Lung (tissue), 12 donors: Measurements from ENCODE around the gene MAPK12. TPM values are rescaled to one million over a fixed set of nuclear protein-coding genes. Genes with fewer than 3 reads are reported as not detected.

Experiments
- ATAC-seq: fragments of 200-7000 bp; cut with Tn5 transposase; one replicate; pipeline ENCODE4 v1.9.1; 2020; ENCODE audit warnings: moderate number of reproducible peaks; ENCODE audit not compliant: insufficient read depth, low FRiP score
- DNase-seq, 3 donors: peaks; one replicate each; pipeline ENCODE4 v3.0.0-alpha.2; 2013 to 2017
- H3K27ac ChIP-seq, 2 donors: one replicate each; pipeline ENCODE4 v1.5.1; 2013; ENCODE audit warnings: mild to moderate bottlenecking in 2 of 2, moderate library complexity in 2 of 2, control low read depth in 1 of 2, inconsistent platforms in 1 of 2, low read depth in 1 of 2, low read length in 1 of 2
- H3K27me3 ChIP-seq, 3 donors: one replicate each; pipeline ENCODE4 v1.5.1; 2013; ENCODE audit warnings: low read length in 2 of 3; ENCODE audit not compliant: control insufficient read depth in 3 of 3, insufficient read depth in 3 of 3
- H3K36me3 ChIP-seq, 4 donors: one replicate each; pipeline ENCODE4 v1.5.1; 2013; ENCODE audit warnings: low read length in 4 of 4, mild to moderate bottlenecking in 1 of 4, moderate library complexity in 1 of 4; ENCODE audit not compliant: control insufficient read depth in 4 of 4, insufficient read depth in 4 of 4
- H3K4me1 ChIP-seq, 5 donors: one replicate each; pipeline ENCODE4 v1.5.1; 2013; ENCODE audit warnings: low read length in 5 of 5, mild to moderate bottlenecking in 2 of 5, moderate library complexity in 1 of 5; ENCODE audit not compliant: control insufficient read depth in 5 of 5, insufficient read depth in 5 of 5
- H3K4me3 ChIP-seq: one replicate; pipeline ENCODE4 v1.5.1; 2013; ENCODE audit warnings: mild to moderate bottlenecking, control low read depth, moderate library complexity
- H3K9ac ChIP-seq, 2 donors: one replicate each; pipeline ENCODE4 v1.5.1; 2013; ENCODE audit warnings: low read length in 2 of 2, control low read depth in 1 of 2; ENCODE audit not compliant: insufficient read depth in 1 of 2
- H3K9me3 ChIP-seq, 4 donors: one replicate each; pipeline ENCODE4 v1.5.1; 2013; ENCODE audit warnings: low read length in 3 of 4, mild to moderate bottlenecking in 1 of 4, moderate library complexity in 1 of 4; ENCODE audit not compliant: control insufficient read depth in 4 of 4, insufficient read depth in 3 of 4
- CTCF ChIP-seq: IDR thresholded peaks from 2 replicates; pipeline ENCODE4 v1.5.1; 2012; ENCODE audit warnings: mild to moderate bottlenecking; ENCODE audit errors: control extremely low read depth, extremely low read depth
- WGBS, 2 donors: extraction: QIAGEN DNeasy Blood & Tissue Kit; methylation state at CpG; one replicate each; pipeline ENCODE4 v1.1.7; 2013; 5-methylcytosine and 5-hydroxymethylcytosine counted together
- polyA plus RNA-seq, 2 donors: library from polyadenylated mRNA; stranded (reverse); fragments of 200-250 nt; gene quantifications; one replicate each; pipeline ENCODE4 v1.2.1, GENCODE V29; 2013
- total RNA-seq, 2 donors: library from RNA; depleted of rRNA in 1 of 2; stranded (reverse); fragments of >200 nt in 1 of 2; gene quantifications; one replicate each; pipeline ENCODE4 v1.2.1, GENCODE V29; 2014 to 2021
- donor health status: control.
- donor health status: control.
- donor health status: Bipolar disorder and iron deficiency.
- donor health status: healthy.
- donor health status: DM: yes; HTN: yes; CAD: no.

The MAPK12 gene
- total and polyA plus RNA-seq, 4 donors = 10.4 to 13.1 (median 11.9) TPM

GRCh38 chr22:50267591-50268390, 6.3 kb upstream of the MAPK12 start:
- Histone ChIP-seq H3K4me1 (peaks cover 0 to 33% (median 18%) of the 10 kb centered on the region in 5 donors), H3K27me3 (no peaks in the 10 kb centered on the region), H3K4me3 (no peak overlapping the region), H3K9me3 (no peaks in the 10 kb centered on the region), H3K36me3 (peaks cover 0 to 2% (median 0%) of the 10 kb centered on the region in 4 donors), H3K27ac (no peak overlapping the region), H3K9ac (no peak overlapping the region)
- 19 to 37% methylated on average over 49 to 75 of the region's 75 CpGs for WGBS, 2 donors
- ATAC-seq (no peak), DNase-seq (peak; percentile 27 to 60 (median 59))
- TF ChIP-seq CTCF = peak; percentile 7

- no peak overlapping the region for H3K9ac ChIP-seq
- ATAC-seq = no peak
- H3K4me3 ChIP-seq = no peak overlapping the region
- DNase-seq = no peak
- H3K27ac ChIP-seq = no peak overlapping the region
- WGBS, 2 donors = 69 to 90% methylated on average over 37 of the region's 37 CpGs
- H3K36me3 ChIP-seq = peaks cover 0 to 2% (median 0%) of the 10 kb centered on the region in 4 donors
- peaks cover 0 to 31% (median 23%) of the 10 kb centered on the region in 5 donors for H3K4me1 ChIP-seq
- no peak for TF ChIP-seq CTCF
- no peaks in the 10 kb centered on the region for H3K9me3 ChIP-seq
- H3K27me3 ChIP-seq = no peaks in the 10 kb centered on the region
Observed at GRCh38 chr22:50266994-50267393, 5.5 kb upstream of the MAPK12 start.

GRCh38 chr22:50264946-50265669, 3.6 kb upstream of the MAPK12 start:
- peaks cover 0 to 2% (median 0%) of the 10 kb centered on the region in 4 donors for H3K36me3 ChIP-seq
- H3K4me3 ChIP-seq = no peak overlapping the region
- H3K9me3 ChIP-seq = no peaks in the 10 kb centered on the region
- 84 to 91% methylated on average over 14 to 15 of the region's 15 CpGs for WGBS, 2 donors
- H3K4me1 ChIP-seq = peaks cover 0 to 28% (median 14%) of the 10 kb centered on the region in 5 donors
- no peaks in the 10 kb centered on the region for H3K27me3 ChIP-seq
- no peak for TF ChIP-seq CTCF
- no peak overlapping the region for H3K27ac ChIP-seq
- ATAC-seq = no peak
- DNase-seq = no peak
- H3K9ac ChIP-seq = no peak overlapping the region
